Stimulated activated CD4-positive, alpha-beta T cell treated with anti-CD3 and anti-CD28 coated beads, Interleukin-15, amount 100 ng/mL, for 48 hours (primary cell): ENCODE measurements around the gene TFCP2L1.
"Not testable (repeated sequence)": the region's sequence is repeated elsewhere in the genome, so short reads cannot be mapped to it uniquely, and the experiment has no call there.

Experiments
- DNase-seq, 2 donors: peaks; one replicate each; pipeline ENCODE4 v3.0.0-alpha.2; 2020; ENCODE audit warnings: low read depth in 2 of 2

TFCP2L1 gene

GRCh38 chr2:121284463-121285449 is at the start of gene TFCP2L1:
TFCP2L1 (minus strand) TSS chr2:121285202; CDS start chr2:121285109, 93 bp downstream.
- no peak for DNase-seq

GRCh38 chr2:121333834-121334558 is 49.0 kb upstream of the TFCP2L1 start:
- no peak for DNase-seq

GRCh38 chr2:121333231-121333630 is 48.2 kb upstream of the TFCP2L1 start:
- no peak for DNase-seq

GRCh38 chr2:121331324-121331723 is 46.3 kb upstream of the TFCP2L1 start:
- not testable (repeated sequence) for DNase-seq

GRCh38 chr2:121330921-121331320 is 45.9 kb upstream of the TFCP2L1 start:
- no peak for DNase-seq

GRCh38 chr2:121329786-121330185 is 44.8 kb upstream of the TFCP2L1 start:
- no peak for DNase-seq

GRCh38 chr2:121326628-121327027 is 41.6 kb upstream of the TFCP2L1 start:
- DNase-seq: no peak

GRCh38 chr2:121324601-121325000 is 39.6 kb upstream of the TFCP2L1 start:
- no peak for DNase-seq

GRCh38 chr2:121321476-121321875 is 36.5 kb upstream of the TFCP2L1 start:
- no peak for DNase-seq

- no peak for DNase-seq
These were observed 34.9 kb upstream of the TFCP2L1 start for GRCh38 chr2:121319941-121320340.

GRCh38 chr2:121316986-121317385 is 32.0 kb upstream of the TFCP2L1 start:
- no peak for DNase-seq

GRCh38 chr2:121313701-121314100 is 28.7 kb upstream of the TFCP2L1 start:
- DNase-seq: not testable (repeated sequence)

GRCh38 chr2:121309801-121310200 is 24.8 kb upstream of the TFCP2L1 start:
- no peak for DNase-seq

- no peak for DNase-seq
These were observed 24.3 kb upstream of the TFCP2L1 start for GRCh38 chr2:121309323-121309722.

GRCh38 chr2:121307048-121307447 is 22.0 kb upstream of the TFCP2L1 start:
- no peak for DNase-seq

GRCh38 chr2:121304941-121305340 is 19.9 kb upstream of the TFCP2L1 start:
- DNase-seq: no peak

GRCh38 chr2:121303531-121304263 is 18.7 kb upstream of the TFCP2L1 start:
- no peak for DNase-seq

GRCh38 chr2:121301190-121301589 is 16.2 kb upstream of the TFCP2L1 start:
- not testable (repeated sequence) for DNase-seq

GRCh38 chr2:121298476-121298875 is 13.5 kb upstream of the TFCP2L1 start:
- DNase-seq: no peak

GRCh38 chr2:121297866-121298265 is 12.9 kb upstream of the TFCP2L1 start:
- not testable (repeated sequence) for DNase-seq

- DNase-seq: no peak
These were observed 12.3 kb upstream of the TFCP2L1 start for GRCh38 chr2:121297217-121297830.
